Panc1 (cell line): ENCODE data around the gene XKR7.

Source experiments
- POLR2AphosphoS5 ChIP-seq: IDR thresholded peaks from 2 replicates; pipeline ENCODE4 v1.6.1; 2012; ENCODE audit warnings: mild to moderate bottlenecking, low read depth, low read length, moderate library complexity
- SIN3A ChIP-seq: IDR thresholded peaks from 2 replicates; pipeline ENCODE4 v1.6.1; 2012; ENCODE audit warnings: low read depth, mild to moderate bottlenecking, low read length, moderate library complexity, borderline replicate concordance; ENCODE audit not compliant: insufficient read depth
- TCF7L2 ChIP-seq: IDR thresholded peaks from 2 replicates; pipeline ENCODE4 v1.6.1; 2011; ENCODE audit warnings: mild to moderate bottlenecking, low read depth, low read length, inconsistent platforms
- TF ChIP-seq, protein P1 (sequence below): fragments of 450-650 bp; IDR thresholded peaks from 2 replicates; pipeline ENCODE4 v1.5.1; 2017; ENCODE audit warnings: mild to moderate bottlenecking
- TF ChIP-seq, protein P2 (sequence below), 2 experiments: IDR thresholded peaks; 2 replicates each; pipeline ENCODE4 v1.6.1; 2011 to 2012; ENCODE audit warnings: low read depth in 2 of 2, control low read depth in 1 of 2, low read length in 1 of 2, mild to moderate bottlenecking in 1 of 2, moderate library complexity in 1 of 2; ENCODE audit not compliant: insufficient read depth in 1 of 2

DNA sequence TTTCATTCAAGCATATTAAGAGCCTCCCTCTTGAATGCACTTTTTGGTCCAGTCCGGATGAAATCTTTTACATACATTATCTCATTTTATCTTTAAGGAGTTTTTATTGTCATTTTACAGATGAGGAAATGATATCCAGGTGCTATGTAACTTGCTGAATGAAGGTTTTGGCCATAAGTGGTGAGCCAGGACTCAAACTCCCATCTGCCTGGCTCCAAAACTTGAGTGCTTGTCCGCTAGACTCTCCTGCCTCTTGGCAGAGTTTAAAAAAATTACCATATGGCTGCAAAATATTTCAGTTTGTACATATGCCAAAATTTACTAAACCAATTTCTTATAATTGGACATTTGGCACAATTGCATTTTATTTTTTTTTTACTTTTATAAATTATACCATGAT is 28.3 kb upstream of the XKR7 start:
- TF ChIP-seq, protein P1, sequence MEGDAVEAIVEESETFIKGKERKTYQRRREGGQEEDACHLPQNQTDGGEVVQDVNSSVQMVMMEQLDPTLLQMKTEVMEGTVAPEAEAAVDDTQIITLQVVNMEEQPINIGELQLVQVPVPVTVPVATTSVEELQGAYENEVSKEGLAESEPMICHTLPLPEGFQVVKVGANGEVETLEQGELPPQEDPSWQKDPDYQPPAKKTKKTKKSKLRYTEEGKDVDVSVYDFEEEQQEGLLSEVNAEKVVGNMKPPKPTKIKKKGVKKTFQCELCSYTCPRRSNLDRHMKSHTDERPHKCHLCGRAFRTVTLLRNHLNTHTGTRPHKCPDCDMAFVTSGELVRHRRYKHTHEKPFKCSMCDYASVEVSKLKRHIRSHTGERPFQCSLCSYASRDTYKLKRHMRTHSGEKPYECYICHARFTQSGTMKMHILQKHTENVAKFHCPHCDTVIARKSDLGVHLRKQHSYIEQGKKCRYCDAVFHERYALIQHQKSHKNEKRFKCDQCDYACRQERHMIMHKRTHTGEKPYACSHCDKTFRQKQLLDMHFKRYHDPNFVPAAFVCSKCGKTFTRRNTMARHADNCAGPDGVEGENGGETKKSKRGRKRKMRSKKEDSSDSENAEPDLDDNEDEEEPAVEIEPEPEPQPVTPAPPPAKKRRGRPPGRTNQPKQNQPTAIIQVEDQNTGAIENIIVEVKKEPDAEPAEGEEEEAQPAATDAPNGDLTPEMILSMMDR: no peak
- TF ChIP-seq SIN3A (no peak), TCF7L2 (no peak), POLR2AphosphoS5 (no peak)
- TF ChIP-seq, protein P2, sequence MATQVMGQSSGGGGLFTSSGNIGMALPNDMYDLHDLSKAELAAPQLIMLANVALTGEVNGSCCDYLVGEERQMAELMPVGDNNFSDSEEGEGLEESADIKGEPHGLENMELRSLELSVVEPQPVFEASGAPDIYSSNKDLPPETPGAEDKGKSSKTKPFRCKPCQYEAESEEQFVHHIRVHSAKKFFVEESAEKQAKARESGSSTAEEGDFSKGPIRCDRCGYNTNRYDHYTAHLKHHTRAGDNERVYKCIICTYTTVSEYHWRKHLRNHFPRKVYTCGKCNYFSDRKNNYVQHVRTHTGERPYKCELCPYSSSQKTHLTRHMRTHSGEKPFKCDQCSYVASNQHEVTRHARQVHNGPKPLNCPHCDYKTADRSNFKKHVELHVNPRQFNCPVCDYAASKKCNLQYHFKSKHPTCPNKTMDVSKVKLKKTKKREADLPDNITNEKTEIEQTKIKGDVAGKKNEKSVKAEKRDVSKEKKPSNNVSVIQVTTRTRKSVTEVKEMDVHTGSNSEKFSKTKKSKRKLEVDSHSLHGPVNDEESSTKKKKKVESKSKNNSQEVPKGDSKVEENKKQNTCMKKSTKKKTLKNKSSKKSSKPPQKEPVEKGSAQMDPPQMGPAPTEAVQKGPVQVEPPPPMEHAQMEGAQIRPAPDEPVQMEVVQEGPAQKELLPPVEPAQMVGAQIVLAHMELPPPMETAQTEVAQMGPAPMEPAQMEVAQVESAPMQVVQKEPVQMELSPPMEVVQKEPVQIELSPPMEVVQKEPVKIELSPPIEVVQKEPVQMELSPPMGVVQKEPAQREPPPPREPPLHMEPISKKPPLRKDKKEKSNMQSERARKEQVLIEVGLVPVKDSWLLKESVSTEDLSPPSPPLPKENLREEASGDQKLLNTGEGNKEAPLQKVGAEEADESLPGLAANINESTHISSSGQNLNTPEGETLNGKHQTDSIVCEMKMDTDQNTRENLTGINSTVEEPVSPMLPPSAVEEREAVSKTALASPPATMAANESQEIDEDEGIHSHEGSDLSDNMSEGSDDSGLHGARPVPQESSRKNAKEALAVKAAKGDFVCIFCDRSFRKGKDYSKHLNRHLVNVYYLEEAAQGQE (IDR thresholded peaks at IDR 0.05; ENCODE audit: insufficient read depth in 1 of 2, low read depth in 2 of 2, low read length in 1 of 2): no peak
